IMR-90 (cell line): ENCODE measurements around the gene PEF1.
"Not testable (repeated sequence)": the region's sequence is repeated elsewhere in the genome, so short reads cannot be mapped to it uniquely, and the experiment has no call there.

Source experiments
- BHLHE40 ChIP-seq: fragments of 150-350 bp; IDR thresholded peaks from 2 replicates; pipeline ENCODE4 v1.6.1; 2016; ENCODE audit warnings: mild to moderate bottlenecking, low read depth, low read length
- MAFK ChIP-seq: IDR thresholded peaks from 2 replicates; pipeline ENCODE4 v1.6.1; 2012; ENCODE audit warnings: low read depth, low read length, improper control_type of control experiment
- MAZ ChIP-seq: IDR thresholded peaks from 2 replicates; pipeline ENCODE4 v1.6.1; 2012; ENCODE audit warnings: low read depth, mild to moderate bottlenecking, low read length, improper control_type of control experiment, moderate library complexity, borderline replicate concordance
- RAD21 ChIP-seq: IDR thresholded peaks from 2 replicates; pipeline ENCODE4 v1.6.1; 2012; ENCODE audit warnings: low read length, improper control_type of control experiment
- RCOR1 ChIP-seq: IDR thresholded peaks from 2 replicates; pipeline ENCODE4 v1.6.1; 2012; ENCODE audit warnings: mild to moderate bottlenecking, low read length, improper control_type of control experiment; ENCODE audit not compliant: insufficient replicate concordance
- TF ChIP-seq, protein P1 (sequence below): conservative IDR thresholded peaks from 2 replicates; pipeline ENCODE4 v1.5.1; 2012; ENCODE audit warnings: mild to moderate bottlenecking, low read depth, low read length, improper control_type of control experiment

DNA sequence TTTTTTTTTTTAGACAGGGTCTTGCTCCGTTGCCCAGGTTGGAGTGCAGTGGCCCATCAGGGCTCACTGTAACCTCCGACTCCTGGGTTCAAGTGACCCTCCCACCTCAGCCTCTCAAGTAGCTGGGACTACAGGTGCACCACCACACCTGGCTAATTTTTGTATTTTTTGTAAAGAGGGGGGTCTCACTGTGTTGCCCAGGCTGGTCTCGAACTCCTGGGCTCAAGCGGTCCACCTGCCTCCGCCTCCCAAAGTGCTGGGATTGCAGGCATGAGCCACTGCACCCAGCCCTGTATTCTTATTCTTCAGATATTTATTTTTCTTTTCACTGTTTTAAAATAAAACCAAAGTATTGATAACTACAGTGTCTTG lies 57.4 kb downstream of the PEF1 start:
- TF ChIP-seq, protein P1, sequence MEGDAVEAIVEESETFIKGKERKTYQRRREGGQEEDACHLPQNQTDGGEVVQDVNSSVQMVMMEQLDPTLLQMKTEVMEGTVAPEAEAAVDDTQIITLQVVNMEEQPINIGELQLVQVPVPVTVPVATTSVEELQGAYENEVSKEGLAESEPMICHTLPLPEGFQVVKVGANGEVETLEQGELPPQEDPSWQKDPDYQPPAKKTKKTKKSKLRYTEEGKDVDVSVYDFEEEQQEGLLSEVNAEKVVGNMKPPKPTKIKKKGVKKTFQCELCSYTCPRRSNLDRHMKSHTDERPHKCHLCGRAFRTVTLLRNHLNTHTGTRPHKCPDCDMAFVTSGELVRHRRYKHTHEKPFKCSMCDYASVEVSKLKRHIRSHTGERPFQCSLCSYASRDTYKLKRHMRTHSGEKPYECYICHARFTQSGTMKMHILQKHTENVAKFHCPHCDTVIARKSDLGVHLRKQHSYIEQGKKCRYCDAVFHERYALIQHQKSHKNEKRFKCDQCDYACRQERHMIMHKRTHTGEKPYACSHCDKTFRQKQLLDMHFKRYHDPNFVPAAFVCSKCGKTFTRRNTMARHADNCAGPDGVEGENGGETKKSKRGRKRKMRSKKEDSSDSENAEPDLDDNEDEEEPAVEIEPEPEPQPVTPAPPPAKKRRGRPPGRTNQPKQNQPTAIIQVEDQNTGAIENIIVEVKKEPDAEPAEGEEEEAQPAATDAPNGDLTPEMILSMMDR = not testable (repeated sequence)
- not testable (repeated sequence) for TF ChIP-seq RAD21, BHLHE40, MAFK, MAZ, RCOR1
